ENCODE results near the gene PPIL4. TPM values are rescaled to one million over a fixed set of nuclear protein-coding genes. Genes with fewer than 3 reads are reported as not detected.

The PPIL4 gene
- total and polyA plus RNA-seq, 2 of the 13 experiments (the other 11 are each of a cell fraction or from before 2014, with no cell fraction given), result 5.5 to 46.0 TPM

- TF ChIP-seq JUNB (CRISPR knock-in tag; IDR thresholded peaks at IDR 0.05; ENCODE audit: borderline replicate concordance), result peak; percentile 91
- peak; percentile 55; the same call in 1 of the 2 replicates for TF ChIP-seq ZNF614 (CRISPR knock-in tag; IDR thresholded peaks at IDR 0.05; ENCODE audit: borderline replicate concordance)
- TF ChIP-seq, protein P1, sequence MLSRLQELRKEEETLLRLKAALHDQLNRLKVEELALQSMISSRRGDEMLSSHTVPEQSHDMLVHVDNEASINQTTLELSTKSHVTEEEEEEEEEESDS (CRISPR knock-in tag; IDR thresholded peaks at IDR 0.05; ENCODE audit: borderline replicate concordance), result 0 out of 2 replicates have a peak, but pooled peaks have one; percentile 34
- TF ChIP-seq MBNL3 (CRISPR knock-in tag; conservative IDR thresholded peaks at IDR 0.05), result no peak
- TF ChIP-seq ZNF543 (CRISPR knock-in tag; IDR thresholded peaks at IDR 0.05), result 0 out of 2 replicates have a peak, but pooled peaks have one; percentile 80
- TF ChIP-seq MTA3 (CRISPR knock-in tag; IDR thresholded peaks at IDR 0.05), result no peak
- peak; percentile 56; the same call in 1 of the 2 replicates for TF ChIP-seq CENPT (CRISPR knock-in tag; IDR thresholded peaks at IDR 0.05; ENCODE audit: low read depth)
- TF ChIP-seq RORA (CRISPR knock-in tag; IDR thresholded peaks at IDR 0.05), result no peak
- no peak for TF ChIP-seq GABPA (IDR thresholded peaks at IDR 0.05; ENCODE audit: low read depth, low read length)
- TF ChIP-seq GABPA (CRISPR knock-in tag; IDR thresholded peaks at IDR 0.05; ENCODE audit: low read depth), result no peak; the same call in 1 of the 2 replicates
- TF ChIP-seq, protein P2, sequence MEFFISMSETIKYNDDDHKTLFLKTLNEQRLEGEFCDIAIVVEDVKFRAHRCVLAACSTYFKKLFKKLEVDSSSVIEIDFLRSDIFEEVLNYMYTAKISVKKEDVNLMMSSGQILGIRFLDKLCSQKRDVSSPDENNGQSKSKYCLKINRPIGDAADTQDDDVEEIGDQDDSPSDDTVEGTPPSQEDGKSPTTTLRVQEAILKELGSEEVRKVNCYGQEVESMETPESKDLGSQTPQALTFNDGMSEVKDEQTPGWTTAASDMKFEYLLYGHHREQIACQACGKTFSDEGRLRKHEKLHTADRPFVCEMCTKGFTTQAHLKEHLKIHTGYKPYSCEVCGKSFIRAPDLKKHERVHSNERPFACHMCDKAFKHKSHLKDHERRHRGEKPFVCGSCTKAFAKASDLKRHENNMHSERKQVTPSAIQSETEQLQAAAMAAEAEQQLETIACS (CRISPR knock-in tag; IDR thresholded peaks at IDR 0.05), result no peak
- peak; percentile 96 for TF ChIP-seq ZNF768 (CRISPR knock-in tag; IDR thresholded peaks at IDR 0.05)
- no peak; the same call in 1 of the 2 replicates for TF ChIP-seq ZNF224 (CRISPR knock-in tag; IDR thresholded peaks at IDR 0.05)
- peak; percentile 64; the same call in 1 of the 2 replicates for TF ChIP-seq SSRP1 (CRISPR knock-in tag; IDR thresholded peaks at IDR 0.05)
- TF ChIP-seq, protein P3, sequence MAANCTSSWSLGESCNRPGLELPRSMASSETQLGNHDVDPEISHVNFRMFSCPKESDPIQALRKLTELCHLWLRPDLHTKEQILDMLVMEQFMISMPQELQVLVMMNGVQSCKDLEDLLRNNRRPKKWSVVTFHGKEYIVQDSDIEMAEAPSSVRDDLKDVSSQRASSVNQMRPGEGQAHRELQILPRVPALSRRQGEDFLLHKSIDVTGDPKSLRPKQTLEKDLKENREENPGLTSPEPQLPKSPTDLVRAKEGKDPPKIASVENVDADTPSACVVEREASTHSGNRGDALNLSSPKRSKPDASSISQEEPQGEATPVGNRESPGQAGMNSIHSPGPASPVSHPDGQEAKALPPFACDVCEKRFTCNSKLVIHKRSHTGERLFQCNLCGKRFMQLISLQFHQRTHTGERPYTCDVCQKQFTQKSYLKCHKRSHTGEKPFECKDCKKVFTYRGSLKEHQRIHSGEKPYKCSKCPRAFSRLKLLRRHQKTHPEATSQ (CRISPR knock-in tag; IDR thresholded peaks at IDR 0.05; ENCODE audit: borderline replicate concordance), result peak; percentile 86; the same call in 1 of the 2 replicates
- no peak for TF ChIP-seq SMARCC2 (IDR thresholded peaks at IDR 0.05)
- TF ChIP-seq ZNF616 (CRISPR knock-in tag; IDR thresholded peaks at IDR 0.05; ENCODE audit: low read depth), result no peak
- peak in 1 of 2 experiments; percentile 53; a peak in 1 of 4 replicates for TF ChIP-seq ATF4 (CRISPR knock-in tag; IDR thresholded peaks at IDR 0.05)
- no peak for TF ChIP-seq CENPX (CRISPR knock-in tag; IDR thresholded peaks at IDR 0.05)
- TF ChIP-seq PITX1 (CRISPR knock-in tag; IDR thresholded peaks at IDR 0.05), result peak; percentile 72; the same call in 1 of the 2 replicates
- TF ChIP-seq GZF1 (CRISPR knock-in tag; IDR thresholded peaks at IDR 0.05), result 0 out of 2 replicates have a peak, but pooled peaks have one; percentile 22
- TF ChIP-seq ZNF354B (CRISPR knock-in tag; IDR thresholded peaks at IDR 0.05), result no peak
- 0 out of 2 replicates have a peak, but pooled peaks have one; percentile 6 for TF ChIP-seq ZNF225 (CRISPR knock-in tag; IDR thresholded peaks at IDR 0.05)
- TF ChIP-seq ZMYM2 (CRISPR knock-in tag; IDR thresholded peaks at IDR 0.05), result 0 out of 2 replicates have a peak, but pooled peaks have one; percentile 6
- peak; percentile 93 for TF ChIP-seq ASH2L (IDR thresholded peaks at IDR 0.05; ENCODE audit: insufficient read length, low read depth, low read length)
- TF ChIP-seq MEIS1 (CRISPR knock-in tag; IDR thresholded peaks at IDR 0.05; ENCODE audit: borderline replicate concordance), result no peak; the same call in 1 of the 2 replicates
These were observed 60.8 kb downstream of the PPIL4 start, which contains the start of gene ZC3H12D (continued) for GRCh38 chr6:149484733-149485700.
